OCI-M1 (cell line): ENCODE results near the gene FLII.
"Not testable (repeated sequence)": the region's sequence is repeated elsewhere in the genome, so short reads cannot be mapped to it uniquely, and the experiment has no call there.

Source experiments
- DNase-seq: peaks from one replicate; lab custom pipeline; 2025; lab: John Stamatoyannopoulos, UW

The FLII gene

GRCh38 chr17:18217412-18218015 is 41.0 kb downstream of the FLII start:
- DNase-seq = peak; percentile 74

- not testable (repeated sequence) for DNase-seq
Measured at GRCh38 chr17:18216906-18217305, 41.6 kb downstream of the FLII start.

GRCh38 chr17:18213666-18214270 is 44.8 kb downstream of the FLII start:
- DNase-seq = no peak

GRCh38 chr17:18208092-18208491 is 50.4 kb downstream of the FLII start:
- DNase-seq = no peak

GRCh38 chr17:18206962-18207361 is 51.6 kb downstream of the FLII start:
- DNase-seq = no peak

GRCh38 chr17:18205861-18206260 is 52.7 kb downstream of the FLII start:
- no peak for DNase-seq

GRCh38 chr17:18203308-18203707 is 55.2 kb downstream of the FLII start:
- DNase-seq = no peak

GRCh38 chr17:18201108-18201507 is 57.4 kb downstream of the FLII start:
- no peak for DNase-seq

- no peak for DNase-seq
Measured at GRCh38 chr17:18198530-18198929, 60.0 kb downstream of the FLII start.

GRCh38 chr17:18197535-18198194 is 60.9 kb downstream of the FLII start:
- DNase-seq = no peak

- no peak for DNase-seq
Measured at GRCh38 chr17:18195246-18195645, 63.3 kb downstream of the FLII start.
